Measurements from ENCODE around the gene TSPAN16. TPM values are rescaled to one million over a fixed set of nuclear protein-coding genes. Genes with fewer than 3 reads are reported as not detected.

Gene TSPAN16
- total RNA-seq, 1 experiment from 2014 or later: not detected

DNA sequence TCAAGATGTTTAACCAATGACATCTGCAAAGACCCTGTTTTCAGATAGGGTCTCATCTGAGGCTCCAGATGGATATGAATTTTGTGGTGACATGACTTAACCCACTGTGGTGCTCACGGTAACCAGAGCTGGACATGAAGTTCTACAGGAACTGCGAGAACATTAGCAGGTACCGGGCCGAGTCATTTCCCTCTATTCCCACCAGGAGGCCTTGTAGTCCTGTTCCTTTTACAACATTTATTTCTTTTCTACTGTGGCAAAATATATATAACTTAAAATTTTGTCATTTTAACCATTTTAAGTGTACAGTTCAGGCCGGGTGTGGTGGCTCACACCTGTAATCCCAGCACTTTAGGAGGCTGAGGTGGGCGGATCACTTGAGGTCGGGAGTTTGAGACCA lies 7.6 kb upstream of the TSPAN16 start:
- WGBS (ENCODE audit: extremely low coverage, insufficient read length, low lambda C conversion rate): no CpG with 5 or more reads among the region's 7 CpGs
- Histone ChIP-seq H4K20me1 (ENCODE audit: control insufficient read depth, insufficient read depth, insufficient read length) (no peaks in the 10 kb centered on the region), H3K4me2 (ENCODE audit: insufficient read depth, insufficient read length, low read length) (no peak overlapping the region), H2BK120ac (ENCODE audit: low read depth, low read length, poor library complexity, severe bottlenecking) (no peak overlapping the region), H3K9me3 (ENCODE audit: control insufficient read depth, low read depth, low read length) (no peaks in the 10 kb centered on the region), H3K4me1 (ENCODE audit: insufficient read depth, low read length) (no peaks in the 10 kb centered on the region), H3K79me1 (ENCODE audit: insufficient read depth, low read depth, low read length, poor library complexity, severe bottlenecking) (no peaks in the 10 kb centered on the region), H3K9ac (ENCODE audit: extremely low read depth, insufficient read length, low read length) (no peak overlapping the region), H2BK5ac (ENCODE audit: insufficient read length, low read length) (no peak overlapping the region), H3K23me2 (ENCODE audit: insufficient read length, low read depth, low read length, poor library complexity, severe bottlenecking) (no peaks in the 10 kb centered on the region), H3K4ac (ENCODE audit: low read depth, low read length) (no peak overlapping the region), H4K91ac (ENCODE audit: insufficient read length, low read depth, low read length) (no peak overlapping the region), H4K8ac (replicated peaks; ENCODE audit: insufficient read length, low read depth, low read length) (no peak overlapping the region), H2AFZ (ENCODE audit: low read length) (no peak overlapping the region), H3K23ac (ENCODE audit: insufficient read length, low read depth, low read length) (no peak overlapping the region), H3K18ac (ENCODE audit: insufficient read length, low read depth, low read length) (no peak overlapping the region), H2AK5ac (ENCODE audit: insufficient read length, low read length) (no peak overlapping the region), H2BK20ac (ENCODE audit: low read depth, low read length, poor library complexity, severe bottlenecking) (no peak overlapping the region), H4K5ac (ENCODE audit: insufficient read length, low read depth, low read length) (no peak overlapping the region), H3T11ph (ENCODE audit: low read length) (no peak overlapping the region), H3K14ac (ENCODE audit: insufficient read depth, low read length) (no peak overlapping the region), H3K56ac (ENCODE audit: insufficient read length, low read depth, low read length) (no peak overlapping the region), H2BK15ac (ENCODE audit: low read depth, low read length) (no peak overlapping the region), H3K27me3 (ENCODE audit: insufficient read depth, low read length) (no peaks in the 10 kb centered on the region), H3K79me2 (ENCODE audit: insufficient read depth, low read length) (no peaks in the 10 kb centered on the region), H2BK12ac (ENCODE audit: insufficient read length, low read depth, low read length) (no peak overlapping the region), H3K27ac (ENCODE audit: insufficient read length, low read depth, low read length) (no peak overlapping the region)
- no peaks in the 10 kb centered on the region for H3K4me1 Mint-ChIP-seq
- no peaks in the 10 kb centered on the region; a peak in 1 of 7 replicates for H3K36me3 Mint-ChIP-seq (ENCODE audit: insufficient read depth in 1 of 3, low read depth in 3 of 3)
- H3K9me3 Mint-ChIP-seq: no peaks in the 10 kb centered on the region
- no peak overlapping the region for H3K27ac Mint-ChIP-seq
- no peak overlapping the region for H3K4me3 Mint-ChIP-seq
- no peak for DNase-seq
- TF ChIP-seq, protein P1, sequence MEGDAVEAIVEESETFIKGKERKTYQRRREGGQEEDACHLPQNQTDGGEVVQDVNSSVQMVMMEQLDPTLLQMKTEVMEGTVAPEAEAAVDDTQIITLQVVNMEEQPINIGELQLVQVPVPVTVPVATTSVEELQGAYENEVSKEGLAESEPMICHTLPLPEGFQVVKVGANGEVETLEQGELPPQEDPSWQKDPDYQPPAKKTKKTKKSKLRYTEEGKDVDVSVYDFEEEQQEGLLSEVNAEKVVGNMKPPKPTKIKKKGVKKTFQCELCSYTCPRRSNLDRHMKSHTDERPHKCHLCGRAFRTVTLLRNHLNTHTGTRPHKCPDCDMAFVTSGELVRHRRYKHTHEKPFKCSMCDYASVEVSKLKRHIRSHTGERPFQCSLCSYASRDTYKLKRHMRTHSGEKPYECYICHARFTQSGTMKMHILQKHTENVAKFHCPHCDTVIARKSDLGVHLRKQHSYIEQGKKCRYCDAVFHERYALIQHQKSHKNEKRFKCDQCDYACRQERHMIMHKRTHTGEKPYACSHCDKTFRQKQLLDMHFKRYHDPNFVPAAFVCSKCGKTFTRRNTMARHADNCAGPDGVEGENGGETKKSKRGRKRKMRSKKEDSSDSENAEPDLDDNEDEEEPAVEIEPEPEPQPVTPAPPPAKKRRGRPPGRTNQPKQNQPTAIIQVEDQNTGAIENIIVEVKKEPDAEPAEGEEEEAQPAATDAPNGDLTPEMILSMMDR (conservative IDR thresholded peaks at IDR 0.05): peak; percentile 53
- no peaks in the 10 kb centered on the region; the same call in 1 of the 2 replicates for H3K27me3 Mint-ChIP-seq (ENCODE audit: low read depth)

Measured in H9 (cell line).